Measurements from ENCODE around the gene CDK3. TPM values are rescaled to one million over a fixed set of nuclear protein-coding genes. Genes with fewer than 3 reads are reported as not detected.

CDK3 gene
- total RNA-seq, 1 experiment from 2014 or later = 9.8 TPM

GRCh38 chr17:76007850-76008165 is 7.2 kb downstream of the CDK3 start:
- Mint-ChIP-seq H3K9me3 (ENCODE audit: low read depth, unreplicated experiment) (no peaks in the 10 kb centered on the region), H3K36me3 (ENCODE audit: insufficient read depth, unreplicated experiment) (peaks cover 73% of the 10 kb centered on the region), H3K4me1 (ENCODE audit: low read depth, unreplicated experiment) (peaks cover 12% of the 10 kb centered on the region), H3K27ac (ENCODE audit: unreplicated experiment) (no peak overlapping the region), H3K4me3 (ENCODE audit: low read depth, unreplicated experiment) (no peak overlapping the region), H3K27me3 (ENCODE audit: unreplicated experiment) (no peaks in the 10 kb centered on the region)
- BruUV-seq (replicated peaks) = no TSS peak
- intact Hi-C loops (cut with micrococcal nuclease; ENCODE audit: unreplicated experiment) = no loop called here
- CTCF ChIA-PET = interaction anchor here (0.6 to 1.0 kb wide), 2 partner anchors 103 to 241 kb away, joined by 3 read pairs; no protein-coding TSS in a partner anchor
- DNase-seq = no peak
- no peak for TF ChIP-seq CTCF (IDR thresholded peaks at IDR 0.05; ENCODE audit: unreplicated experiment)

- CTCF ChIA-PET = interaction anchor here (0.6 to 1.0 kb wide), 2 partner anchors 103 to 241 kb away, joined by 3 read pairs; no protein-coding TSS in a partner anchor
- BruUV-seq (replicated peaks) = no TSS peak
These were observed 7.6 kb downstream of the CDK3 start for GRCh38 chr17:76008208-76008607.

GRCh38 chr17:76008630-76009425 is 8.2 kb downstream of the CDK3 start:
- Mint-ChIP-seq H3K36me3 (ENCODE audit: insufficient read depth, unreplicated experiment) (peaks cover 73% of the 10 kb centered on the region), H3K9me3 (ENCODE audit: low read depth, unreplicated experiment) (no peaks in the 10 kb centered on the region), H3K4me1 (ENCODE audit: low read depth, unreplicated experiment) (peaks cover 12% of the 10 kb centered on the region), H3K4me3 (ENCODE audit: low read depth, unreplicated experiment) (no peak overlapping the region), H3K27me3 (ENCODE audit: unreplicated experiment) (no peaks in the 10 kb centered on the region), H3K27ac (ENCODE audit: unreplicated experiment) (no peak overlapping the region)
- no peak for TF ChIP-seq CTCF (IDR thresholded peaks at IDR 0.05; ENCODE audit: unreplicated experiment)
- no TSS peak for BruUV-seq (replicated peaks)
- no peak for DNase-seq
- intact Hi-C loops (cut with micrococcal nuclease; ENCODE audit: unreplicated experiment) = no loop called here
- CTCF ChIA-PET = no interaction called here

More at GRCh38 chr17:76008208-76008607, 7.6 kb downstream of the CDK3 start:
- H3K27ac Mint-ChIP-seq (ENCODE audit: unreplicated experiment) = no peak overlapping the region
- H3K4me1 Mint-ChIP-seq (ENCODE audit: low read depth, unreplicated experiment) = peaks cover 12% of the 10 kb centered on the region
- peaks cover 73% of the 10 kb centered on the region for H3K36me3 Mint-ChIP-seq (ENCODE audit: insufficient read depth, unreplicated experiment)
- DNase-seq = no peak
- H3K9me3 Mint-ChIP-seq (ENCODE audit: low read depth, unreplicated experiment) = no peaks in the 10 kb centered on the region
- intact Hi-C loops (cut with micrococcal nuclease; ENCODE audit: unreplicated experiment) = no loop called here
- H3K27me3 Mint-ChIP-seq (ENCODE audit: unreplicated experiment) = no peaks in the 10 kb centered on the region
- no peak for TF ChIP-seq CTCF (IDR thresholded peaks at IDR 0.05; ENCODE audit: unreplicated experiment)
- H3K4me3 Mint-ChIP-seq (ENCODE audit: low read depth, unreplicated experiment) = no peak overlapping the region

GRCh38 chr17:76009447-76009846 is 8.8 kb downstream of the CDK3 start:
- CTCF ChIA-PET = interaction anchor here (1.3 kb wide), 1 partner anchor 42 kb away, joined by 4 read pairs; no protein-coding TSS in a partner anchor
- H3K27me3 Mint-ChIP-seq (ENCODE audit: unreplicated experiment) = no peaks in the 10 kb centered on the region
- no peaks in the 10 kb centered on the region for H3K9me3 Mint-ChIP-seq (ENCODE audit: low read depth, unreplicated experiment)
- peaks cover 12% of the 10 kb centered on the region for H3K4me1 Mint-ChIP-seq (ENCODE audit: low read depth, unreplicated experiment)
- peaks cover 75% of the 10 kb centered on the region for H3K36me3 Mint-ChIP-seq (ENCODE audit: insufficient read depth, unreplicated experiment)
- peak overlapping the region; percentile 34 for H3K27ac Mint-ChIP-seq (ENCODE audit: unreplicated experiment)
- no peak overlapping the region for H3K4me3 Mint-ChIP-seq (ENCODE audit: low read depth, unreplicated experiment)
- no peak for DNase-seq
- intact Hi-C loops (cut with micrococcal nuclease; ENCODE audit: unreplicated experiment) = no loop called here
- no TSS peak for BruUV-seq (replicated peaks)
- TF ChIP-seq CTCF (IDR thresholded peaks at IDR 0.05; ENCODE audit: unreplicated experiment) = no peak

Measured in Calu3 (cell line).